ENCODE data around the gene PLA2G4F.

Gene PLA2G4F

DNA sequence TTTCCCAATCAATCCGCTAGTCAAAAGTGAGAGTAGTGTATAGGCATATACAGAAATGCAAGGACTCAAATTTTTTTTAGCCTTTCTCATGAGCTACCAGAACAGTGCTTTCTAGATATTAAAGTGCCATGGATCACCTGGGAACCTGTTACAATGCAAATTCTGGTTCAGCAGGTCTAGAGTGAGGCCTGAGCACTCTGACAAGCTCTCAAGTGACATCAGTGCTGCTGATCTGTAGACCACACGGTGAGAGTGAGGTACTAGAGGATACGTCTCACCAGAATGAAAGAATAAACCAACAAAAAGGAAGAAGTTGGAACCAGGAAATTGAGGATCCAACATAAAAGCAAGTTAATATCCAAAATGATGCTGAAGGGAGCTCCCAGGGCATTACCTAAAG lies 46.1 kb downstream of the PLA2G4F start:
- no peak for TF ChIP-seq CTCF (IDR thresholded peaks at IDR 0.05)
- H3K27ac ChIP-seq = no peak overlapping the region

DNA sequence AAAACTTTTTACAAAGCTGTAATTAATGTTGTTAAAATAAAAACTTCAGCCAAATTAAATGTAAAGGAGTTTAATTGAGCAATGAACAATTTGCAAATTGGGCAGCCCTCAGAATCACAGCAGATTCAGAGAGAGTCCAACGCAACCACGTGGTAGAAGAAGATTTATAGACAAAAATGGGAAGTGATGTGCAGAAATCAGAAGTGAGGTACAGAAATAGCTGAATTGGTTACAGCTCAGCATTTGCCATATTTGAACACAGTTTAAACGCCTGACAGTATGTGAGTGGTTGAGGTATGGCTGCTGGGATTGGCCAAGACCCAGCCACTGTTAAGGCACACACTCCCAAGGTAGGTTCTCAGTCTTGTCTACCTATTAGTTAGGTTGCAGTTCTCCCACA lies 47.6 kb downstream of the PLA2G4F start:
- H3K4me3 ChIP-seq (ENCODE audit: low read depth, low read length) = no peak overlapping the region
- H3K9ac ChIP-seq = no peak overlapping the region
- no peaks in the 10 kb centered on the region for H3K36me3 ChIP-seq (ENCODE audit: control insufficient read depth, insufficient read depth, low read length)
- no peaks in the 10 kb centered on the region for H3K9me3 ChIP-seq (ENCODE audit: control insufficient read depth, low read length)
- H3K27me3 ChIP-seq (ENCODE audit: control insufficient read depth, insufficient read depth, low read length) = no peaks in the 10 kb centered on the region
- H3K27ac ChIP-seq = no peak overlapping the region
- no peaks in the 10 kb centered on the region for H3K79me2 ChIP-seq
- TF ChIP-seq CTCF (IDR thresholded peaks at IDR 0.05) = no peak
- no peak overlapping the region for H2AFZ ChIP-seq
- no peaks in the 10 kb centered on the region for H3K4me1 ChIP-seq
- no peak overlapping the region for H3K4me2 ChIP-seq (ENCODE audit: low read length)

More for the DNA sequence above, 46.1 kb downstream of the PLA2G4F start:
- H3K4me2 ChIP-seq (ENCODE audit: low read length) = no peak overlapping the region
- no peaks in the 10 kb centered on the region for H3K27me3 ChIP-seq (ENCODE audit: control insufficient read depth, insufficient read depth, low read length)
- H2AFZ ChIP-seq = no peak overlapping the region
- H3K79me2 ChIP-seq = no peaks in the 10 kb centered on the region
- H3K9me3 ChIP-seq (ENCODE audit: control insufficient read depth, low read length) = no peaks in the 10 kb centered on the region
- H3K36me3 ChIP-seq (ENCODE audit: control insufficient read depth, insufficient read depth, low read length) = no peaks in the 10 kb centered on the region
- H3K4me3 ChIP-seq (ENCODE audit: low read depth, low read length) = no peak overlapping the region
- H3K4me1 ChIP-seq = no peaks in the 10 kb centered on the region
- no peak overlapping the region for H3K9ac ChIP-seq

- H2AFZ ChIP-seq = no peak overlapping the region
- no peak overlapping the region for H3K27ac ChIP-seq
- H3K79me2 ChIP-seq = no peaks in the 10 kb centered on the region
- H3K4me2 ChIP-seq (ENCODE audit: low read length) = no peak overlapping the region
- H3K36me3 ChIP-seq (ENCODE audit: control insufficient read depth, insufficient read depth, low read length) = no peaks in the 10 kb centered on the region
- no peak for TF ChIP-seq CTCF (IDR thresholded peaks at IDR 0.05)
- H3K9me3 ChIP-seq (ENCODE audit: control insufficient read depth, low read length) = no peaks in the 10 kb centered on the region
- H3K4me1 ChIP-seq = no peaks in the 10 kb centered on the region
- H3K27me3 ChIP-seq (ENCODE audit: control insufficient read depth, insufficient read depth, low read length) = no peaks in the 10 kb centered on the region
- no peak overlapping the region for H3K4me3 ChIP-seq (ENCODE audit: low read depth, low read length)
- no peak overlapping the region for H3K9ac ChIP-seq
Measured at GRCh38 chr15:42108189-42108588, 48.2 kb downstream of the PLA2G4F start.

DNA sequence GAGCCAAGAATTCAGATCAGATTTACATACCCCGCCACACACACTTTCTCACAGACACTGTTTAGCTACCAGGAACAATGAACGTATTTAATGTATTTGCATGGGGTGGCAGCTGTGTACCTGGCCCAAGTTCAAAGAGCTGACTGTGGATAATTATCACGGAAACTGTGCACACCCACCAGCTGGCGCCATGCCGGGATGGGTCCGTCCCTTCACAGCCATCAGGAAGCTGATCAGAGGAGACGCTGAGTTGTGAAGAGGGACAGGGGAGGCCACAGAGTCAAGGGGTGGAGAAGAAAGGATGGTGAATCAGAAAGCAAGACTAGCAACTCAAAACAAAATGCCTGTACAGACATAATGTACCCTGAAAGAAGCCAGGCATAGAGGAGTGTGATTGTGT lies 49.0 kb downstream of the PLA2G4F start:
- H2AFZ ChIP-seq = no peak overlapping the region
- H3K27ac ChIP-seq = no peak overlapping the region
- H3K4me2 ChIP-seq (ENCODE audit: low read length) = no peak overlapping the region
- H3K9me3 ChIP-seq (ENCODE audit: control insufficient read depth, low read length) = no peaks in the 10 kb centered on the region
- H3K36me3 ChIP-seq (ENCODE audit: control insufficient read depth, insufficient read depth, low read length) = no peaks in the 10 kb centered on the region
- no peaks in the 10 kb centered on the region for H3K4me1 ChIP-seq
- no peaks in the 10 kb centered on the region for H3K27me3 ChIP-seq (ENCODE audit: control insufficient read depth, insufficient read depth, low read length)
- H3K4me3 ChIP-seq (ENCODE audit: low read depth, low read length) = no peak overlapping the region
- TF ChIP-seq CTCF (IDR thresholded peaks at IDR 0.05) = no peak
- H3K9ac ChIP-seq = no peak overlapping the region
- no peaks in the 10 kb centered on the region for H3K79me2 ChIP-seq

- no peak overlapping the region for H3K27ac ChIP-seq
Measured at GRCh38 chr15:42106288-42106687, 50.1 kb downstream of the PLA2G4F start.

More at GRCh38 chr15:42106288-42106687, 50.1 kb downstream of the PLA2G4F start:
- Histone ChIP-seq H3K9me3 (ENCODE audit: control insufficient read depth, low read length) (no peaks in the 10 kb centered on the region), H3K4me2 (ENCODE audit: low read length) (no peak overlapping the region), H3K4me1 (no peaks in the 10 kb centered on the region), H2AFZ (no peak overlapping the region), H3K27me3 (ENCODE audit: control insufficient read depth, insufficient read depth, low read length) (no peaks in the 10 kb centered on the region), H3K36me3 (ENCODE audit: control insufficient read depth, insufficient read depth, low read length) (no peaks in the 10 kb centered on the region), H3K9ac (no peak overlapping the region), H3K79me2 (no peaks in the 10 kb centered on the region), H3K4me3 (ENCODE audit: low read depth, low read length) (no peak overlapping the region)
- TF ChIP-seq CTCF (IDR thresholded peaks at IDR 0.05) = no peak
